ENCODE results near the gene ALDOA. TPM values are rescaled to one million over a fixed set of nuclear protein-coding genes. Genes with fewer than 3 reads are reported as not detected.

ALDOA gene
- total and polyA plus RNA-seq, 2 experiments from 2014 or later, result 397 to 882 TPM

- peaks cover 21% of the 10 kb centered on the region for H3K4me1 ChIP-seq (ENCODE audit: insufficient read depth)
- H3K9me2 ChIP-seq (replicated peaks; ENCODE audit: insufficient read depth), result no peaks in the 10 kb centered on the region
- peak overlapping the region; percentile 89 for H3K4me2 ChIP-seq
- no peaks in the 10 kb centered on the region for H3K36me3 ChIP-seq (replicated peaks; ENCODE audit: insufficient read depth, low read depth)
- under 1% methylated on average over 40 of the region's 44 CpGs for WGBS (ENCODE audit: low lambda C conversion rate, missing lambda C conversion rate)
- no peak overlapping the region for H2AFZ ChIP-seq
- H3K27ac ChIP-seq, result peak overlapping the region; percentile 98
- H3K4me3 ChIP-seq, result peak overlapping the region; percentile 86
- TF ChIP-seq CTCF (IDR thresholded peaks at IDR 0.05; ENCODE audit: poor library complexity) (no peak), EZH2 (IDR thresholded peaks at IDR 0.05; ENCODE audit: borderline replicate concordance) (no peak), EZH2phosphoT487 (IDR thresholded peaks at IDR 0.05; ENCODE audit: low read depth, severe bottlenecking, unreplicated experiment) (no peak)
- peaks cover 47% of the 10 kb centered on the region for H3K79me2 ChIP-seq
- DNase-seq (ENCODE audit: low spot score), result peak; percentile 80
- H4K20me1 ChIP-seq (ENCODE audit: insufficient read depth, poor library complexity, severe bottlenecking), result peaks cover 15% of the 10 kb centered on the region
- H3K27me3 ChIP-seq, result no peaks in the 10 kb centered on the region
- H3K9me3 ChIP-seq (ENCODE audit: low read depth), result no peaks in the 10 kb centered on the region
These were observed 592 bp downstream of the ALDOA start for GRCh38 chr16:30065943-30066760.

- Histone ChIP-seq H4K20me1 (ENCODE audit: insufficient read depth, poor library complexity, severe bottlenecking) (peaks cover 15% of the 10 kb centered on the region), H2AFZ (no peak overlapping the region), H3K79me2 (peaks cover 47% of the 10 kb centered on the region), H3K27me3 (no peaks in the 10 kb centered on the region), H3K9me2 (replicated peaks; ENCODE audit: insufficient read depth) (no peaks in the 10 kb centered on the region), H3K36me3 (replicated peaks; ENCODE audit: insufficient read depth, low read depth) (no peaks in the 10 kb centered on the region), H3K4me3 (peak overlapping the region; percentile 86), H3K4me2 (peak overlapping the region; percentile 89), H3K27ac (peak overlapping the region; percentile 98), H3K9me3 (ENCODE audit: low read depth) (no peaks in the 10 kb centered on the region), H3K4me1 (ENCODE audit: insufficient read depth) (peaks cover 20% of the 10 kb centered on the region)
- TF ChIP-seq EZH2 (IDR thresholded peaks at IDR 0.05; ENCODE audit: borderline replicate concordance), result no peak
- no peak for TF ChIP-seq EZH2phosphoT487 (IDR thresholded peaks at IDR 0.05; ENCODE audit: low read depth, severe bottlenecking, unreplicated experiment)
- TF ChIP-seq CTCF (IDR thresholded peaks at IDR 0.05; ENCODE audit: poor library complexity), result no peak
- DNase-seq (ENCODE audit: low spot score), result no peak
- 81% methylated on average over 21 of the region's 21 CpGs for WGBS (ENCODE audit: low lambda C conversion rate, missing lambda C conversion rate)
These were observed 1.4 kb downstream of the ALDOA start for GRCh38 chr16:30066761-30067583.

GRCh38 chr16:30067584-30067916 lies 2.0 kb downstream of the ALDOA start:
- Histone ChIP-seq H3K4me3 (no peak overlapping the region), H3K4me2 (peak overlapping the region; percentile 89), H3K27ac (no peak overlapping the region), H3K27me3 (no peaks in the 10 kb centered on the region), H4K20me1 (ENCODE audit: insufficient read depth, poor library complexity, severe bottlenecking) (peaks cover 15% of the 10 kb centered on the region), H3K36me3 (replicated peaks; ENCODE audit: insufficient read depth, low read depth) (no peaks in the 10 kb centered on the region), H3K79me2 (peaks cover 47% of the 10 kb centered on the region), H2AFZ (no peak overlapping the region), H3K4me1 (ENCODE audit: insufficient read depth) (peaks cover 20% of the 10 kb centered on the region), H3K9me3 (ENCODE audit: low read depth) (no peaks in the 10 kb centered on the region), H3K9me2 (replicated peaks; ENCODE audit: insufficient read depth) (no peaks in the 10 kb centered on the region)
- 95% methylated on average over 6 of the region's 6 CpGs for WGBS (ENCODE audit: low lambda C conversion rate, missing lambda C conversion rate)
- DNase-seq (ENCODE audit: low spot score), result no peak
- no peak for TF ChIP-seq CTCF (IDR thresholded peaks at IDR 0.05; ENCODE audit: poor library complexity)
- no peak for TF ChIP-seq EZH2 (IDR thresholded peaks at IDR 0.05; ENCODE audit: borderline replicate concordance)
- TF ChIP-seq EZH2phosphoT487 (IDR thresholded peaks at IDR 0.05; ENCODE audit: low read depth, severe bottlenecking, unreplicated experiment), result no peak

Measured in hepatocyte (in vitro differentiated cells).